Loucy (cell line): ENCODE data around the gene SOX3.

Experiments used
- H2AFZ ChIP-seq: fragments of 200-600 bp; sonication (generic); 2 replicates; pipeline ENCODE4 v1.6.0; 2016; ENCODE audit warnings: antibody characterized with exemption, mild to moderate bottlenecking, low read length, moderate library complexity
- H3F3A ChIP-seq: fragments of 200-600 bp; 2 replicates; pipeline ENCODE4 v1.6.0; 2016; ENCODE audit warnings: antibody characterized with exemption, low read depth, mild to moderate bottlenecking
- H3K27me3 ChIP-seq: fragments of 200-600 bp; sonication (generic); 2 replicates; pipeline ENCODE4 v1.6.1; 2014; ENCODE audit warnings: low read length, mild to moderate bottlenecking; ENCODE audit not compliant: insufficient read depth, poor library complexity, severe bottlenecking
- H3K36me3 ChIP-seq: fragments of 200-600 bp; sonication (generic); 2 replicates; pipeline ENCODE4 v1.6.1; 2016; ENCODE audit warnings: low read length; ENCODE audit not compliant: insufficient read depth
- H3K4me1 ChIP-seq: fragments of 200-600 bp; sonication (generic); 2 replicates; pipeline ENCODE4 v1.5.1; 2014; ENCODE audit warnings: low read length, mild to moderate bottlenecking; ENCODE audit not compliant: insufficient read depth, poor library complexity, severe bottlenecking
- H3K4me2 ChIP-seq: fragments of 200-600 bp; sonication (generic); 2 replicates; pipeline ENCODE4 v1.6.0; 2014; ENCODE audit warnings: antibody characterized with exemption, low read length, low read depth, mild to moderate bottlenecking; ENCODE audit not compliant: poor library complexity, severe bottlenecking
- H3K4me3 ChIP-seq: fragments of 200-600 bp; sonication (generic); 2 replicates; pipeline ENCODE4 v1.5.1; 2014; ENCODE audit warnings: low read length, mild to moderate bottlenecking, mixed read lengths; ENCODE audit not compliant: poor library complexity, severe bottlenecking
- H3K79me2 ChIP-seq: fragments of 200-600 bp; sonication (generic); 2 replicates; pipeline ENCODE4 v1.6.1; 2014; ENCODE audit warnings: low read length; ENCODE audit not compliant: insufficient read depth
- H3K9ac ChIP-seq: fragments of 200-600 bp; sonication (generic); 2 replicates; pipeline ENCODE4 v1.6.0; 2014; ENCODE audit warnings: mild to moderate bottlenecking, low read depth, low read length, moderate library complexity; ENCODE audit not compliant: poor library complexity, severe bottlenecking
- H3K9me2 ChIP-seq: fragments of 200-600 bp; sonication (generic); replicated peaks from 2 replicates; pipeline ENCODE4 v1.6.1; 2016; ENCODE audit warnings: low read depth, low read length, mixed read lengths
- H3K9me3 ChIP-seq: fragments of 200-600 bp; sonication (generic); 2 replicates; pipeline ENCODE4 v1.6.1; 2014; ENCODE audit warnings: mild to moderate bottlenecking, antibody characterized with exemption, low read length, low read depth; ENCODE audit not compliant: insufficient read depth
- H4K20me1 ChIP-seq: fragments of 200-600 bp; sonication (generic); 2 replicates; pipeline ENCODE4 v1.6.0; 2014; ENCODE audit warnings: antibody characterized with exemption, low read length, mild to moderate bottlenecking; ENCODE audit not compliant: insufficient read depth, poor library complexity, severe bottlenecking
- EZH2phosphoT487 ChIP-seq: fragments of 200-600 bp; IDR thresholded peaks from 2 replicates; pipeline ENCODE4 v1.6.1; 2018; ENCODE audit warnings: antibody characterized with exemption, mild to moderate bottlenecking, moderate library complexity, borderline replicate concordance
- TF ChIP-seq, protein P1 (sequence below): fragments of 200-600 bp; sonication (generic); conservative IDR thresholded peaks from 2 replicates; pipeline ENCODE4 v1.5.1; 2014; ENCODE audit warnings: mild to moderate bottlenecking, antibody characterized with exemption, low read length

Gene SOX3

DNA sequence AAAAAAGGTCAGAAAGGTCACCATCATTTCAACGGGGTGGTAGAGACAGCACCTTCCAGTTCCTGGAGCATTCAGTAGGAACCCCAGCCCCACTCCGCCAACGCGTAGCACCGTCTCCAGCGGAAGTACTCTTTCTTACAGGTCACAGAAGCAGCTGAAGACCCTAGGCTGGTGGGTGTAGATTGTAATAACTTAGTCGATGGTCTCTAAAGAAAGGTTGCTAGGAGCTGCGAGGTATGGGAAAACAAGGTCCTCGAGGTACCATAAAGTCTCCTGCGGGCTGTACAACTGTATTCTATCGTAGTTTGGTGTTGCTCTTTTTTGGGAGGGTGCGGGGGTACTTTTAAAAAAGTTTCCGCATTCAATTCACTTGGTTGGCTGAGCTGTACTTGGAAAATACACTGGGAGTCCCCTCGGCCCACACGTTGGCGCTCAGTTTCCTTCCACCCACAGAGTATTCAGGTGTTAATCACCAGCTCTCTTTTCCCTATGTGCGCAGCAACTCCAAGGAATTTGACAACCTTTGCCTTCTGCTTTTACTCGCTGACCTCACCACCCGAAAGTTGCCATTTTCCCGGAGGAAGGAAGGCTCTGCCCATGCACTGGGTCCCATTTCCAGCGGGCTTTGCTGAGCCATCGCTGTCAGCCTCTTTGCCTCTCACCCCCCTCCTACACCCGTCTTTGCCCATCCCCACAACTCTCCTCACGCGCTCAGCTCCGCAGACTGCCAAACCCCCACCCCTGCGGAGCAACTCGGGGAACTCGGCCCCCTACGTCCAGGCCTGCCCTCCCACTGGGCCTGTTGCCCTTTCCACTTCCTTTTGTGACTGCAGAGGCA is 4.8 kb upstream of the SOX3 start:
- Histone ChIP-seq H3K9ac (no peak overlapping the region), H2AFZ (no peak overlapping the region), H3K4me1 (no peaks in the 10 kb centered on the region), H3K79me2 (no peaks in the 10 kb centered on the region), H3K4me3 (no peak overlapping the region), H3F3A (no peaks in the 10 kb centered on the region), H4K20me1 (no peaks in the 10 kb centered on the region), H3K36me3 (no peaks in the 10 kb centered on the region), H3K9me2 (no peaks in the 10 kb centered on the region), H3K9me3 (no peaks in the 10 kb centered on the region), H3K27me3 (no peaks in the 10 kb centered on the region), H3K4me2 (no peak overlapping the region)
- TF ChIP-seq, protein P1, sequence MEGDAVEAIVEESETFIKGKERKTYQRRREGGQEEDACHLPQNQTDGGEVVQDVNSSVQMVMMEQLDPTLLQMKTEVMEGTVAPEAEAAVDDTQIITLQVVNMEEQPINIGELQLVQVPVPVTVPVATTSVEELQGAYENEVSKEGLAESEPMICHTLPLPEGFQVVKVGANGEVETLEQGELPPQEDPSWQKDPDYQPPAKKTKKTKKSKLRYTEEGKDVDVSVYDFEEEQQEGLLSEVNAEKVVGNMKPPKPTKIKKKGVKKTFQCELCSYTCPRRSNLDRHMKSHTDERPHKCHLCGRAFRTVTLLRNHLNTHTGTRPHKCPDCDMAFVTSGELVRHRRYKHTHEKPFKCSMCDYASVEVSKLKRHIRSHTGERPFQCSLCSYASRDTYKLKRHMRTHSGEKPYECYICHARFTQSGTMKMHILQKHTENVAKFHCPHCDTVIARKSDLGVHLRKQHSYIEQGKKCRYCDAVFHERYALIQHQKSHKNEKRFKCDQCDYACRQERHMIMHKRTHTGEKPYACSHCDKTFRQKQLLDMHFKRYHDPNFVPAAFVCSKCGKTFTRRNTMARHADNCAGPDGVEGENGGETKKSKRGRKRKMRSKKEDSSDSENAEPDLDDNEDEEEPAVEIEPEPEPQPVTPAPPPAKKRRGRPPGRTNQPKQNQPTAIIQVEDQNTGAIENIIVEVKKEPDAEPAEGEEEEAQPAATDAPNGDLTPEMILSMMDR = no peak
- no peak for TF ChIP-seq EZH2phosphoT487

DNA sequence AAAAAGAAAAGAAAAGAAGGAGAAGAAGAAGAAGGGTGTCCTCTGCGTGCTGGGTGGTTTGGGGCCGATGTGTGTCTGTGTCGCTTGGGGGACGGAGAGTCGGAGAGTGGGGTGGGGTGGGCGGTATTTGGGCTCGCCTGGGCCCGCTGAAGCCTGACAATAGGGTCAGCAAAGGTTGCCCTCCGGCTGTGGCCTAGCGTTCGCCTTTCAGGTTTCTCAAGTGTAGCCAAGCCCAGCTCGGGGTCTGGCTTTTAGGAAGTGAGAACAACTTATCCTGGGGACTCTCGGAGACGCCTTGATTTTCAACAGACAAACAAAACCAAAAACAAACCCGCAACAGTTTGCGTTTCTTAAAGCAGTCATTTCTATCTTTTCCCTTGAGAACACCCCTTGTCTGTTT is 4.1 kb upstream of the SOX3 start:
- TF ChIP-seq EZH2phosphoT487 = no peak
- TF ChIP-seq, protein P1 = no peak
- no peaks in the 10 kb centered on the region for H3K4me1 ChIP-seq
- no peak overlapping the region for H2AFZ ChIP-seq
- no peak overlapping the region for H3K4me2 ChIP-seq
- H3K9me2 ChIP-seq = no peaks in the 10 kb centered on the region
- H3K4me3 ChIP-seq = no peak overlapping the region
- no peaks in the 10 kb centered on the region for H3K9me3 ChIP-seq
- no peaks in the 10 kb centered on the region for H3F3A ChIP-seq
- H4K20me1 ChIP-seq = no peaks in the 10 kb centered on the region
- no peak overlapping the region for H3K9ac ChIP-seq
- no peaks in the 10 kb centered on the region for H3K79me2 ChIP-seq
- H3K36me3 ChIP-seq = no peaks in the 10 kb centered on the region
- H3K27me3 ChIP-seq = no peaks in the 10 kb centered on the region

DNA sequence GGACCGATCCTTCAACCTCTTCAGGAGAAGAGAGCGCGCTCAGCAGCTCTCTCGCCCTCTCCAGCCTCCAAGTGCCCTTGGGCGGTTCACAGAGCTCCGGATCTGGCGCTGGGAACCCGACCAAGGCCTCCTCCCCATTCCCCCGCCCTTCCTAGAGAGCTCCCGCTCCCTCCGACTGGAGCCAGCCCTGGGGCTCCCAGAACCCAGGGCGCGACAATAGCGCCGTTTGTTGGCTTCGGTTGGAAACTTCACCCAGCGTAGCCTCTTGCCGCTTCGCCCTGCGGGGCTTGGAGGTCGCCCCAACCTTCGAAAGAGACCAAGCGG is 3.1 kb upstream of the SOX3 start:
- Histone ChIP-seq H3K4me2 (no peak overlapping the region), H3K79me2 (no peaks in the 10 kb centered on the region), H3K9me2 (no peaks in the 10 kb centered on the region), H2AFZ (no peak overlapping the region), H3K9ac (no peak overlapping the region), H3F3A (no peaks in the 10 kb centered on the region), H3K4me1 (no peaks in the 10 kb centered on the region), H3K36me3 (no peaks in the 10 kb centered on the region), H4K20me1 (no peaks in the 10 kb centered on the region), H3K9me3 (no peaks in the 10 kb centered on the region), H3K4me3 (no peak overlapping the region), H3K27me3 (no peaks in the 10 kb centered on the region)
- TF ChIP-seq EZH2phosphoT487 = no peak
- TF ChIP-seq, protein P1 = no peak
